ENCODE measurements around the gene KCP.

DNA sequence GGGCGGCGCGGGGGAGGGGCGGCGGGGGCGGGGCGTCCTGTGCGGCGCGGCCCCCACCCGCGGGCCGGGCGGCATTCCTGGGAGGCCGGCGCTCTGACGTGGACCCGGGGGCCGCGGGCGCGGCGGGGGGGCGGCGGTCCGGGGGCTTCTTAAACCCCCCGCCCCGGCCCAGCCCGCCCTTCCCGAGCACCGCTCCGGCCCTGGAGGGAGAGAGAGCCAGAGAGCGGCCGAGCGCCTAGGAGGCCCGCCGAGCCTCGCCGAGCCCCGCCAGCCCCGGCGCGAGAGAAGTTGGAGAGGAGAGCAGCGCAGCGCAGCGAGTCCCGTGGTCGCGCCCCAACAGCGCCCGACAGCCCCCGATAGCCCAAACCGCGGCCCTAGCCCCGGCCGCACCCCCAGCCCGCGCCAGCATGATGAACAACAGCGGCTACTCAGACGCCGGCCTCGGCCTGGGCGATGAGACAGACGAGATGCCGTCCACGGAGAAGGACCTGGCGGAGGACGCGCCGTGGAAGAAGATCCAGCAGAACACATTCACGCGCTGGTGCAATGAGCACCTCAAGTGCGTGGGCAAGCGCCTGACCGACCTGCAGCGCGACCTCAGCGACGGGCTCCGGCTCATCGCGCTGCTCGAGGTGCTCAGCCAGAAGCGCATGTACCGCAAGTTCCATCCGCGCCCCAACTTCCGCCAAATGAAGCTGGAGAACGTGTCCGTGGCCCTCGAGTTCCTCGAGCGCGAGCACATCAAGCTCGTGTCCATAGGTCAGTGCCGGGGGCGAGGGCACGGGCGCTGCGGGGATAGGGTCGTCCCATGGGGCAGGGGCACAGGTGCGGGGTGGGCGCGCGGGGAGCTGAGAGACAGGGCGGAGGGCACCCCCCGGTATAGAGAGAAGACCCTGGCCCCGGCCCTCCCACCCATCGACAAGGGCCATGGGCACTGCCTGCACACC, 80.0 kb downstream of the KCP start, which contains the start of gene FLNC:
- TF ChIP-seq CTCF (conservative IDR thresholded peaks at IDR 0.05; ENCODE audit: low read length) (no peak), EZH2phosphoT487 (IDR thresholded peaks at IDR 0.05; ENCODE audit: borderline replicate concordance) (no peak)
